Ecto neural progenitor cell (in vitro differentiated cells): ENCODE measurements around the gene XIRP1.

Source experiments
- DNase-seq: peaks from one replicate; pipeline ENCODE4 v3.0.0-alpha.2; 2018; ENCODE audit warnings: low spot score

The XIRP1 gene

DNA sequence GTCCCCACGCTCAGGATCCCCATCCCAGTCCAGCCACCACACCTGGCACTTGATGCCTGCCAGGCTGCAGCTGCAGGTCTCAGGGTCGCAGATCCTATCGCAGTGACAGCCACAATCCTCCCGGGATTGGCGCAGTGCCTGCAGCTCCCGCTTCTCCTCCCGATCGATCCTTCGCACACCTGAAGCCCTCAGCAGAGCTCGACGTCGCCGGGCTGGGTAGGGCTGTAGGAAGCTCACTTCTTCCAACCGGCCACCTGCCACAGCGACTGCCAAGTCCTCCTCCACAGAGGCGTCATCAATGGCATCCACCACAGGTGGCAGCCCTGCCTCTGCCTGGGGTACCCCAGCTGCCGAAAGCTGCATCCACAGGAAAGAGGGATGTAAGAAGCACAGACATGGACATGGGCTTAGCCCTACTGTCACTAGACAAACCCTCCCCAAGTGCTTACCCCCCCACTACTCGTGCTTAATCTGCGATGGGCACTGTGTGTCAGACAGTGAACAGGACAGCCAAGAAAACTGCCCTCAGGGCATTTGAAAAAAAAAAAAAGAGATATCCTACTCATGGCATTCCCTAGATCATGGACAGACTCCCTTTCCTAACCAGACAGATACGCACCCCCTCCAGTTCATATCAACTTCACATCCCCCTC lies 48.2 kb downstream of the XIRP1 start:
- no peak for DNase-seq

DNA sequence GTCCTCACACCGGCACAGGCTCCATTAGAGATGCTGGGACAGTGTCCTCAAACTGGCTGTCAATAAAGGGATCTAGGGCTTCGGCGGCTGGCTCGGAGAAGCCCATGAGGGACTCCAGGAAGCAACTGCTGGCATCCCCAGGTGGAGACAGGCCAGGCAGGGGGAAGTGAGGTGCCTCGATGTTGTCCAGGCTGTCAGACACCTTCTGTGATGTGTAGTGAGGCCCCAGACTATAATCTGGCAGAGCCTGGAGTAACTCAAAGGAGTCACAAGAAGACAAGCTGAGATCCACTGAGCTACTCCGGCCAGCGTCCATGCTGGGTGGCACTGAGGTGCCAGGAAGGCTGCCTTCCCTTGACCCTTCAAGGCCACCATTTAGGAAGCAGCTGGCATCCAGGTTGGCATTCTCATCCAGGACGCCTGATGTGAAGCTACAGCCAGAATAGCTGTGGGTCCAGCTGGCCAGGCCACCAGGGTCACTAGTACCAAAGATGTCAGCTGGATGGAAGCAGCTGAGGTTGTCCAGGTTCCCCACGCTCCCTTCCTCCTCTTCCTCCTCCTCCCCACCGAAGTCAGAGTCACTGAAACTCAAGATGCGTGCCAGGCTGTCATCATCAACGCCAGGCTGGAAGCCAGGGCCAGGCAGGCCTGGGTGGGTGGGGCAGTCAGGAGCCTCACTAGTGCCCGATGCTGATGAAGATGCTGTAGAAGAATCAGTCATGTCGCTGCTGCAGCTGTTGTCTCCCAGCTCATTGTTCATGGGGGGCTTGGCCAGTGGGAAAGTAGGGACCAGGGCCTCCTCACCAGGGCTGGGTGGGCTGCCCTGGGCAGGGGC lies 49.1 kb downstream of the XIRP1 start:
- DNase-seq, result no peak

GRCh38 chr3:39142067-39142466 lies 50.3 kb downstream of the XIRP1 start:
- DNase-seq, result no peak

GRCh38 chr3:39141171-39141995 lies 51.0 kb downstream of the XIRP1 start:
- no peak for DNase-seq

DNA sequence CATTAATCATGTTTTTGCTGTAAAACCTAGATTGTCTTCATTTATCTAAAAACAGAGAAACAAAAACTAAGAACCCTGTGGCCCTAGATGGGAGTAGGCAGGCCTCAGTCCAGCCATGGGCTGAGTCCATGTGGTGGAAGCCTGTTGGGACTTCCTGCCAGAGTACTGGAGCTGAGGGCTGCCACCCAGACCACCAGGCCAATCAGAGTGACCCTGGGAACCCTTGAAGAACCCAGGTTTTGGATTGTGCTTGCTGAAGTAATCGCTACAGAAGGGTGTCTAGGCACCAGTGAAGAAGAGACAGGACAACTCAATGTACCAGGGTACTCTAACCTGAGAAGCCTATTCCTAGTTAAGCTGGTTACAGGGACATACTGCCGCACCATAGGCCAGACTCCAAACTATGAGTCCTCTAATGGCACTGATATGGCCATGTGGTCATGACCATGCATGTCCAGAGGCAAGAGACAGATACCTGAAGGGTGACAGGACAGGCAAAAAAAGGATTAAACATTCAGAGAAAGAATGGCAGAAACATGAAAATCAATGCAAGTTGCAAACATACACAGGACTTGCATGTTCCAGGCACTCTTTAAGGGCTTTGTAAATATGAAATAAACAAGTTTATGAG lies 51.9 kb downstream of the XIRP1 start:
- no peak for DNase-seq

GRCh38 chr3:39139442-39139841 lies 53.0 kb downstream of the XIRP1 start:
- no peak for DNase-seq

GRCh38 chr3:39138804-39139415 lies 53.5 kb downstream of the XIRP1 start:
- no peak for DNase-seq

DNA sequence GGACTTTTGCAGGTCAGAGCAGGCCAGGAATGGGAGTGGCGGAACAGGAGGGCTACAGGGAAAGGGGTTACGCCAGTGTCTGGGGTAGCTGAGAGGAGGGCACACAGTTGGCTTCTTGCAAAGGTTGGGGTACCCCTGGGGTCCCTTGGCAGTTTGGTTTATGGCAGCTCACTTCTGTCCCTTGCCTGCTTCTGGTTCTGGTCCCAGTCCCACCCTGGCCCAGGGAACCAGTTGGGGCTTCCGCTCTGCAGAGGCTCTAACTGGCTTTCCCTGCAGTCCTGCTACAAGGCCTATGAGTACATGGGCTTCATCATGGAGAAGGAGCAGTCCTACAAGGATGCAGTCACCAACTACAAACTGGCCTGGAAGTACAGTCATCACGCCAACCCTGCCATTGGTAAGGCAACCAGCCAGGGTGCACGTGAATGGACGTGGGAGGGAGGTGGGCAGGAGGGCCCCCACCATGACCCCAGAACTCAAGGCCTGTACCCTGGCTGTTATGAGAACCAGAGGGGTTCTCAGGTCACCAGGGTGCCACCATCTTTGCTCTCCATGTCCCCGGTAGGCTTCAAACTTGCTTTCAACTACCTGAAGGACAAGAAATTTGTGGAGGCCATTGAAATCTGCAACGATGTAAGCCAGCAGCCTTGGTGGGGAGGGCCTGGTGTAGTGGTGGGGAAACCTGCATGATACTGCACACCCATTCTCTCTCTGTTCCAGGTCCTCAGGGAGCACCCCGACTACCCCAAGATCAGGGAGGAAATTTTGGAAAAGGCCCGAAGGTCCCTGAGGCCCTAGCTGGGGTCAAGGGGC lies 54.2 kb downstream of the XIRP1 start:
- DNase-seq, result no peak

DNA sequence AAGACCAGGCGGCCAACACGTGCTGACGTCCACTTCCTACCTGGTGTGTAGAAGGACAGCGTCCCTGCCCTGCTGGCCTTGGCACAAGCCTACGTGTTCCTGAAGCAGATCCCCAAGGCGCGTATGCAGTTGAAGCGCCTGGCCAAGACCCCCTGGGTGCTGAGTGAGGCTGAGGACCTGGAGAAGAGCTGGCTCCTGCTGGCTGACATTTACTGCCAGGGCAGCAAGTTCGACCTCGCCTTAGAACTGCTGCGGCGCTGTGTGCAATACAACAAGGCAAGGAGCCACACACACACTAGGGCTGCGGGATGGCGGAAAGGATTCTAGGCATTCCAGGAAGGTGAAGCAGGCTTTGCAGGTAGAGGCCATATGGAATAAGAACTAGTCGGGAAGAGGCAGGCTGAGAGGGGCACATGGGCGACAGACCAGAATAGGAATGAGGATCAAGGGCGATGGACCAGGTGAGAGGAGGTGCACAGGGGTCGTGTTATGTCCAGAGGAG lies 54.9 kb downstream of the XIRP1 start:
- no peak for DNase-seq

DNA sequence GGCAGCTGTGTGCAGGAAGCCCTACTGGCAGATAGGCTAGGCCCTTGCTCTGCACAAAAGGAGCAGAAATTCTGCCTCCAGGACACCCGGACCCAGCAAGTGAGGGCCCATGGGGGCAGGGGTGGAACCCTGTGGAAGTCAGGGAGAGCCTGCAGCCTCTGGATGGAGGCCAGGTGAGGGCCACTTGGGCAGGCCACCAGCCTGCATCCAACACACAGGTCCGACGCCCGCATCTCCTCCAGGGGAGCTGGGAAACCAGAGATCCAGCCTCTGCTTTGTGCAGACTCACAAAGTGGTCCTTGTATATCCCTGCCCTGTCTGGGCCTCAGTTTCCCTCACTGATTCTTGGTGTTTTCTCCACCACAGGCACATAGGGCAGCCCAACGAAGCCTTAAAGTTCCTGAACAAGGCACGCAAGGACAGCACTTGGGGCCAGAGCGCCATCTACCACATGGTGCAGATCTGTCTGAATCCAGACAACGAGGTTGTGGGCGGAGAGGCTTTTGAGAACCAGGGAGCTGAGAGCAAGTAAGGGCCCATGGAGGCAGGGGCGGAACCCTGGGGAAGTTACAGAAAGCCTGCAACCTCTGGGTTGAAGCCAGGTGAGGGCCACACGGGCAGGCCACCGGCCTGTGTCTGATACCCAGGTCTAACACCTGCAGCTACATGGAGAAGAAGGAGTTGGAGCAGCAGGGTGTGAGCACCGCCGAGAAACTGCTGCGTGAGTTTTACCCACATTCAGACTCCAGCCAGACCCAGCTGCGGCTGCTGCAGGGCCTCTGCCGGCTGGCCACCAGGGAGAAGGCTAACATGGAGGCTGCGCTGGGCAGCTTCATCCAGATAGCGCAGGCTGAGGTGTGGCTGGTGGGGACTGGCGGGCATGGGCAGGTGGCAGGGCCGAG lies 55.6 kb downstream of the XIRP1 start:
- no peak for DNase-seq

GRCh38 chr3:39135170-39135805 lies 57.1 kb downstream of the XIRP1 start:
- no peak for DNase-seq

- DNase-seq, result no peak
Observed at GRCh38 chr3:39134305-39134704, 58.1 kb downstream of the XIRP1 start.

DNA sequence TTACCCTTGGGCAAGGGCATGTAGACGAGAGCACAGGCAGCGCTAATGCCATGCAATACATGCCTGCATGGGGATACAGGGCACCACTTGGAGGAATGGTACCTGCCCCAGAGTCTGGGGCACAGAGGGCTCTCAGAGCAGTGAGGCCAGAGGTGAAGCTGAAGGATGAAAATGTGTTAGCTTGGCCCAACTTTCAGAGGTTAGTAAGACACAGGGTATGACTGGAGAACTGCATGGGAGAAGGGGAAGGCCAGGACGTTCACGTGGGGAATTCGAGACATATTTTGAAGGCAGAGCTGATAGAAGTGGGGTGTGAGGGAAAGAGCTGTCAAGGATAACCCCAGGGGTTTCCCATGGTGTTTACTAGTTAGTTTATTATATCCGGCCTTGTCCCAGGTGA lies 58.6 kb downstream of the XIRP1 start:
- DNase-seq, result no peak
